SK-N-SH treated with all-trans-retinoic acid at 6 μM for 48 hours (cell line): ENCODE measurements around the gene CLK3.

ENCODE experiments used
- ATAC-seq: fragments of 200-7000 bp; cut with Tn5 transposase; 3 replicates; pipeline ENCODE4 v1.9.1; 2020; ENCODE audit warnings: mild to moderate bottlenecking, moderate library complexity
- ARNTL ChIP-seq: fragments of 450-650 bp; formaldehyde crosslinking; IDR thresholded peaks from 2 replicates; pipeline ENCODE4 v1.5.0; 2020; ENCODE audit warnings: low read depth, mild to moderate bottlenecking, moderate library complexity, borderline replicate concordance
- BACH2 ChIP-seq: fragments of 250-450 bp; sonication (Bioruptor Pico); IDR thresholded peaks from 2 replicates; pipeline ENCODE4 v1.9.0; 2021; ENCODE audit warnings: mild to moderate bottlenecking, borderline replicate concordance
- CSDC2 ChIP-seq: fragments of 250-450 bp; sonication (Bioruptor Pico); IDR thresholded peaks from 2 replicates; pipeline ENCODE4 v1.5.0; 2020; ENCODE audit warnings: mild to moderate bottlenecking, moderate library complexity
- ESRRG ChIP-seq: fragments of 250-450 bp; sonication (Bioruptor Pico); IDR thresholded peaks from 2 replicates; pipeline ENCODE4 v1.6.1; 2021; ENCODE audit warnings: mild to moderate bottlenecking
- GLIS3 ChIP-seq: fragments of 250-450 bp; sonication (Bioruptor Pico); IDR thresholded peaks from 2 replicates; pipeline ENCODE4 v1.5.0; 2020; ENCODE audit warnings: mild to moderate bottlenecking, moderate library complexity
- ISL1 ChIP-seq: fragments of 250-450 bp; sonication (Bioruptor Pico); IDR thresholded peaks from 2 replicates; pipeline ENCODE4 v2.1.2; 2022; ENCODE audit warnings: mild to moderate bottlenecking, moderate library complexity
- OSR1 ChIP-seq: fragments of 250-450 bp; sonication (Bioruptor Pico); IDR thresholded peaks from 2 replicates; pipeline ENCODE4 v1.8.0; 2022; ENCODE audit warnings: moderate library complexity, mild to moderate bottlenecking, inconsistent platforms
- PPARA ChIP-seq: fragments of 250-450 bp; sonication (Bioruptor Pico); IDR thresholded peaks from 2 replicates; pipeline ENCODE4 v1.5.0; 2020; ENCODE audit warnings: mild to moderate bottlenecking, borderline replicate concordance
- RARB ChIP-seq: fragments of 250-450 bp; sonication (Bioruptor Pico); IDR thresholded peaks from 2 replicates; pipeline ENCODE4 v1.8.0; 2021; ENCODE audit warnings: mild to moderate bottlenecking, moderate library complexity
- SNAI2 ChIP-seq: fragments of 250-450 bp; sonication (Bioruptor Pico); IDR thresholded peaks from 2 replicates; pipeline ENCODE4 v1.5.0; 2020; ENCODE audit warnings: mild to moderate bottlenecking, moderate library complexity
- TCF4 ChIP-seq: fragments of 250-450 bp; sonication (Bioruptor Pico); IDR thresholded peaks from 2 replicates; pipeline ENCODE4 v1.8.0; 2021; ENCODE audit warnings: mild to moderate bottlenecking, moderate library complexity, borderline replicate concordance
- TOX ChIP-seq: fragments of 250-450 bp; sonication (Bioruptor Pico); IDR thresholded peaks from 2 replicates; pipeline ENCODE4 v1.8.0; 2021; ENCODE audit warnings: mild to moderate bottlenecking, moderate library complexity, borderline replicate concordance
- ZFP3 ChIP-seq: fragments of 250-450 bp; sonication (Bioruptor Pico); IDR thresholded peaks from 2 replicates; pipeline ENCODE4 v1.5.0; 2020; ENCODE audit warnings: mild to moderate bottlenecking, moderate library complexity
- ZFP30 ChIP-seq: fragments of 450-650 bp; formaldehyde crosslinking; IDR thresholded peaks from 2 replicates; pipeline ENCODE4 v1.5.0; 2022; ENCODE audit warnings: mild to moderate bottlenecking, moderate library complexity
- ZNF565 ChIP-seq: fragments of 450-650 bp; formaldehyde crosslinking; conservative IDR thresholded peaks from 2 replicates; pipeline ENCODE4 v1.5.0; 2020; ENCODE audit warnings: low read depth, mild to moderate bottlenecking, moderate library complexity
- ZNF8 ChIP-seq: fragments of 450-650 bp; formaldehyde crosslinking; IDR thresholded peaks from 2 replicates; pipeline ENCODE4 v1.5.0; 2020; ENCODE audit warnings: mild to moderate bottlenecking, moderate library complexity
- TF ChIP-seq, protein P1 (sequence below): fragments of 250-450 bp; sonication (Bioruptor Pico); IDR thresholded peaks from 2 replicates; pipeline ENCODE4 v1.8.0; 2020; ENCODE audit warnings: mild to moderate bottlenecking, moderate library complexity, borderline replicate concordance
- TF ChIP-seq, protein P2 (sequence below): fragments of 250-450 bp; sonication (Bioruptor Pico); IDR thresholded peaks from 2 replicates; pipeline ENCODE4 v1.8.0; 2021; ENCODE audit warnings: low read depth, mild to moderate bottlenecking, moderate library complexity, borderline replicate concordance
- TF ChIP-seq, protein P3 (sequence below): fragments of 250-450 bp; sonication (Bioruptor Pico); IDR thresholded peaks from 2 replicates; pipeline ENCODE4 v1.5.0; 2020; ENCODE audit warnings: mild to moderate bottlenecking, moderate library complexity
- TF ChIP-seq, protein P4 (sequence below): fragments of 250-450 bp; sonication (Bioruptor Pico); IDR thresholded peaks from 2 replicates; pipeline ENCODE4 v1.5.1; 2021; ENCODE audit warnings: mild to moderate bottlenecking, moderate library complexity
- TF ChIP-seq, protein P5 (sequence below): fragments of 250-450 bp; sonication (Bioruptor Pico); IDR thresholded peaks from 2 replicates; pipeline ENCODE4 v1.5.1; 2020; ENCODE audit warnings: low read depth, mild to moderate bottlenecking, moderate library complexity

Gene CLK3

DNA sequence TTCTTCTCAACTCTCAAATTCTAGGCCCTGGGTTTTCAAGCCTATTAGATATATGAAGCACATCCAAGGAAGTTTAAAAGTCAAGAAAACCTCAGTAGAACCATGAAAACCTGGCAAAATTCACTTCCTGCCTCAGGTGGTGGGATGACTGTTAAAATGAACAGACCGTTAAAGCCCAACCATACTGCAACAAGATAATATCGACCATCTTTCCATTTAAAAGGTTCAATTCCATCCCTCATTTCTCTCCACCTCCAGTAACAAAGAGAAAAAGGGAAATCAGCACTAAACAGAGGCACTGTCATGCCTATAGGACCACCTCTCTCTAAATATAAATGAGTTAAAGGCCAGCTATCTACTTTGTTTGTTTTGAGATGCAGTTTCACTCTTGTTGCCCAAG is 49.0 kb downstream of the CLK3 start:
- ATAC-seq: no peak
- TF ChIP-seq, protein P1, sequence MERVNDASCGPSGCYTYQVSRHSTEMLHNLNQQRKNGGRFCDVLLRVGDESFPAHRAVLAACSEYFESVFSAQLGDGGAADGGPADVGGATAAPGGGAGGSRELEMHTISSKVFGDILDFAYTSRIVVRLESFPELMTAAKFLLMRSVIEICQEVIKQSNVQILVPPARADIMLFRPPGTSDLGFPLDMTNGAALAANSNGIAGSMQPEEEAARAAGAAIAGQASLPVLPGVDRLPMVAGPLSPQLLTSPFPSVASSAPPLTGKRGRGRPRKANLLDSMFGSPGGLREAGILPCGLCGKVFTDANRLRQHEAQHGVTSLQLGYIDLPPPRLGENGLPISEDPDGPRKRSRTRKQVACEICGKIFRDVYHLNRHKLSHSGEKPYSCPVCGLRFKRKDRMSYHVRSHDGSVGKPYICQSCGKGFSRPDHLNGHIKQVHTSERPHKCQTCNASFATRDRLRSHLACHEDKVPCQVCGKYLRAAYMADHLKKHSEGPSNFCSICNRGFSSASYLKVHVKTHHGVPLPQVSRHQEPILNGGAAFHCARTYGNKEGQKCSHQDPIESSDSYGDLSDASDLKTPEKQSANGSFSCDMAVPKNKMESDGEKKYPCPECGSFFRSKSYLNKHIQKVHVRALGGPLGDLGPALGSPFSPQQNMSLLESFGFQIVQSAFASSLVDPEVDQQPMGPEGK (CRISPR knock-in tag): no peak
- no peak for TF ChIP-seq ARNTL (CRISPR knock-in tag)
- no peak for TF ChIP-seq ESRRG (CRISPR knock-in tag)
- TF ChIP-seq ZNF8: no peak
- no peak for TF ChIP-seq CSDC2 (CRISPR knock-in tag)
- TF ChIP-seq, protein P2, sequence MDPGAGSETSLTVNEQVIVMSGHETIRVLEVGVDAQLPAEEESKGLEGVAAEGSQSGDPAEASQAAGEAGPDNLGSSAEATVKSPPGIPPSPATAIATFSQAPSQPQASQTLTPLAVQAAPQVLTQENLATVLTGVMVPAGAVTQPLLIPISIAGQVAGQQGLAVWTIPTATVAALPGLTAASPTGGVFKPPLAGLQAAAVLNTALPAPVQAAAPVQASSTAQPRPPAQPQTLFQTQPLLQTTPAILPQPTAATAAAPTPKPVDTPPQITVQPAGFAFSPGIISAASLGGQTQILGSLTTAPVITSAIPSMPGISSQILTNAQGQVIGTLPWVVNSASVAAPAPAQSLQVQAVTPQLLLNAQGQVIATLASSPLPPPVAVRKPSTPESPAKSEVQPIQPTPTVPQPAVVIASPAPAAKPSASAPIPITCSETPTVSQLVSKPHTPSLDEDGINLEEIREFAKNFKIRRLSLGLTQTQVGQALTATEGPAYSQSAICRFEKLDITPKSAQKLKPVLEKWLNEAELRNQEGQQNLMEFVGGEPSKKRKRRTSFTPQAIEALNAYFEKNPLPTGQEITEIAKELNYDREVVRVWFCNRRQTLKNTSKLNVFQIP (CRISPR knock-in tag): no peak
- no peak for TF ChIP-seq BACH2
- no peak for TF ChIP-seq ISL1 (CRISPR knock-in tag)
- TF ChIP-seq, protein P3, sequence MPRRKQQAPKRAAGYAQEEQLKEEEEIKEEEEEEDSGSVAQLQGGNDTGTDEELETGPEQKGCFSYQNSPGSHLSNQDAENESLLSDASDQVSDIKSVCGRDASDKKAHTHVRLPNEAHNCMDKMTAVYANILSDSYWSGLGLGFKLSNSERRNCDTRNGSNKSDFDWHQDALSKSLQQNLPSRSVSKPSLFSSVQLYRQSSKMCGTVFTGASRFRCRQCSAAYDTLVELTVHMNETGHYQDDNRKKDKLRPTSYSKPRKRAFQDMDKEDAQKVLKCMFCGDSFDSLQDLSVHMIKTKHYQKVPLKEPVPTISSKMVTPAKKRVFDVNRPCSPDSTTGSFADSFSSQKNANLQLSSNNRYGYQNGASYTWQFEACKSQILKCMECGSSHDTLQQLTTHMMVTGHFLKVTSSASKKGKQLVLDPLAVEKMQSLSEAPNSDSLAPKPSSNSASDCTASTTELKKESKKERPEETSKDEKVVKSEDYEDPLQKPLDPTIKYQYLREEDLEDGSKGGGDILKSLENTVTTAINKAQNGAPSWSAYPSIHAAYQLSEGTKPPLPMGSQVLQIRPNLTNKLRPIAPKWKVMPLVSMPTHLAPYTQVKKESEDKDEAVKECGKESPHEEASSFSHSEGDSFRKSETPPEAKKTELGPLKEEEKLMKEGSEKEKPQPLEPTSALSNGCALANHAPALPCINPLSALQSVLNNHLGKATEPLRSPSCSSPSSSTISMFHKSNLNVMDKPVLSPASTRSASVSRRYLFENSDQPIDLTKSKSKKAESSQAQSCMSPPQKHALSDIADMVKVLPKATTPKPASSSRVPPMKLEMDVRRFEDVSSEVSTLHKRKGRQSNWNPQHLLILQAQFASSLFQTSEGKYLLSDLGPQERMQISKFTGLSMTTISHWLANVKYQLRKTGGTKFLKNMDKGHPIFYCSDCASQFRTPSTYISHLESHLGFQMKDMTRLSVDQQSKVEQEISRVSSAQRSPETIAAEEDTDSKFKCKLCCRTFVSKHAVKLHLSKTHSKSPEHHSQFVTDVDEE: no peak
- no peak for TF ChIP-seq TOX (CRISPR knock-in tag)
- TF ChIP-seq, protein P4, sequence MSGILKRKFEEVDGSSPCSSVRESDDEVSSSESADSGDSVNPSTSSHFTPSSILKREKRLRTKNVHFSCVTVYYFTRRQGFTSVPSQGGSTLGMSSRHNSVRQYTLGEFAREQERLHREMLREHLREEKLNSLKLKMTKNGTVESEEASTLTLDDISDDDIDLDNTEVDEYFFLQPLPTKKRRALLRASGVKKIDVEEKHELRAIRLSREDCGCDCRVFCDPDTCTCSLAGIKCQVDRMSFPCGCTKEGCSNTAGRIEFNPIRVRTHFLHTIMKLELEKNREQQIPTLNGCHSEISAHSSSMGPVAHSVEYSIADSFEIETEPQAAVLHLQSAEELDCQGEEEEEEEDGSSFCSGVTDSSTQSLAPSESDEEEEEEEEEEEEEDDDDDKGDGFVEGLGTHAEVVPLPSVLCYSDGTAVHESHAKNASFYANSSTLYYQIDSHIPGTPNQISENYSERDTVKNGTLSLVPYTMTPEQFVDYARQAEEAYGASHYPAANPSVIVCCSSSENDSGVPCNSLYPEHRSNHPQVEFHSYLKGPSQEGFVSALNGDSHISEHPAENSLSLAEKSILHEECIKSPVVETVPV (CRISPR knock-in tag): no peak
- TF ChIP-seq PPARA (CRISPR knock-in tag): no peak
- no peak for TF ChIP-seq SNAI2 (CRISPR knock-in tag)
- TF ChIP-seq OSR1 (CRISPR knock-in tag): no peak
- no peak for TF ChIP-seq ZNF565 (CRISPR knock-in tag)
- TF ChIP-seq RARB (CRISPR knock-in tag): no peak
- TF ChIP-seq ZFP3: no peak
- no peak for TF ChIP-seq GLIS3 (CRISPR knock-in tag)
- TF ChIP-seq, protein P5, sequence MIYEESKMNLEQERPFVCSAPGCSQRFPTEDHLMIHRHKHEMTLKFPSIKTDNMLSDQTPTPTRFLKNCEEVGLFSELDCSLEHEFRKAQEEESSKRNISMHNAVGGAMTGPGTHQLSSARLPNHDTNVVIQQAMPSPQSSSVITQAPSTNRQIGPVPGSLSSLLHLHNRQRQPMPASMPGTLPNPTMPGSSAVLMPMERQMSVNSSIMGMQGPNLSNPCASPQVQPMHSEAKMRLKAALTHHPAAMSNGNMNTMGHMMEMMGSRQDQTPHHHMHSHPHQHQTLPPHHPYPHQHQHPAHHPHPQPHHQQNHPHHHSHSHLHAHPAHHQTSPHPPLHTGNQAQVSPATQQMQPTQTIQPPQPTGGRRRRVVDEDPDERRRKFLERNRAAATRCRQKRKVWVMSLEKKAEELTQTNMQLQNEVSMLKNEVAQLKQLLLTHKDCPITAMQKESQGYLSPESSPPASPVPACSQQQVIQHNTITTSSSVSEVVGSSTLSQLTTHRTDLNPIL: no peak

DNA sequence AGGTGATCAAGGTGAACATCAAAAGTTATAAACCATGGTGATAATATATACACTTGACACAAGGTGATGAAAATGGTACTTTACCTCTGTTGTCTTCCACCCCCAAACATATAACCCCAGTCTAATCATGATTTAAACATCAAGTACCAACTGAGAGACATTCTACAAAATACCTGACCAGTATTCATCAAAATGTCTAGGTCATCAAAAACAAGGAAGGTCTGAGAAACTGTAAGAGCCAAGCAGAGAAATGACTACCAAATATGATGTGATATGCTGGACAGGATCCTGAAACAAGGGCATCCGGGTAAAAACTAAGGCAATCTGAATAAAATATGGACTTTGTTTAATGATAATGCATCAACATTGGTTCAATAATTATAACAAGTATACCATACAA is 52.3 kb downstream of the CLK3 start:
- TF ChIP-seq, protein P3: no peak
- no peak for TF ChIP-seq ISL1 (CRISPR knock-in tag)
- TF ChIP-seq BACH2: no peak
- TF ChIP-seq, protein P2 (CRISPR knock-in tag): no peak
- no peak for TF ChIP-seq ZNF565 (CRISPR knock-in tag)
- TF ChIP-seq TCF4: no peak
- TF ChIP-seq ZFP30: no peak
- TF ChIP-seq, protein P5: no peak
- TF ChIP-seq GLIS3 (CRISPR knock-in tag): no peak
- TF ChIP-seq, all 23 proteins: peak for 0
- ATAC-seq: no peak
